Measurements from ENCODE around the gene SYNCRIP.

The SYNCRIP gene

DNA sequence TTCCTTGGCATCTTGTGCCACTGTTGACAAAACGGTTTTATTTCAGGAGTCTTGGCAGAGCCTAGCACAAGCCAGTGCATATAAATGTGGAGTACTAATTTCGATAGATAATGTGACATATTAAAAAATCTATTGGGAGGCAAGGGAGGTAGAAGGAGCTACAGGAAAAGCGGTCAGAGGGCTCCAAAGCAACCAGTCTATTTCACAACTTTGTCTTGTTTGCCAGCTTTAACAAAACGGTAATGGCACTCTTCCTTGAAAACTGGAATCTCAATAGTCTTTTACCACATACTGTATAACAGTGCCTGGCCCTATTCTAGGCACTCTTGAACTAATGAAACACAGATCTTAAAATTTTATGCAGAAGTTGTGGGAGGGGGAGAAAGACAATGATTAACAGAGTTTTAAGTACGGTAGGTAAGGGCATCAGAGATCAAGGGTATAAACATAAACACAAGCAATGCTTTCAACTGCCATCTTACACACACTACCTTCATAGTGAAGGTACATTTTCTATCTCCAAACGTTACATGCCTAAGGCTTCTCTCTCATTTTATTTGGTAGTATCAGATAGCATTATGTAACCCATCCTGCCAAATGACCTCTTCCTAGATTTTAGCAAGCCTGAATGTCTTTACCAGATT, 33.5 kb upstream of the SYNCRIP start:
- ATAC-seq = no peak

DNA sequence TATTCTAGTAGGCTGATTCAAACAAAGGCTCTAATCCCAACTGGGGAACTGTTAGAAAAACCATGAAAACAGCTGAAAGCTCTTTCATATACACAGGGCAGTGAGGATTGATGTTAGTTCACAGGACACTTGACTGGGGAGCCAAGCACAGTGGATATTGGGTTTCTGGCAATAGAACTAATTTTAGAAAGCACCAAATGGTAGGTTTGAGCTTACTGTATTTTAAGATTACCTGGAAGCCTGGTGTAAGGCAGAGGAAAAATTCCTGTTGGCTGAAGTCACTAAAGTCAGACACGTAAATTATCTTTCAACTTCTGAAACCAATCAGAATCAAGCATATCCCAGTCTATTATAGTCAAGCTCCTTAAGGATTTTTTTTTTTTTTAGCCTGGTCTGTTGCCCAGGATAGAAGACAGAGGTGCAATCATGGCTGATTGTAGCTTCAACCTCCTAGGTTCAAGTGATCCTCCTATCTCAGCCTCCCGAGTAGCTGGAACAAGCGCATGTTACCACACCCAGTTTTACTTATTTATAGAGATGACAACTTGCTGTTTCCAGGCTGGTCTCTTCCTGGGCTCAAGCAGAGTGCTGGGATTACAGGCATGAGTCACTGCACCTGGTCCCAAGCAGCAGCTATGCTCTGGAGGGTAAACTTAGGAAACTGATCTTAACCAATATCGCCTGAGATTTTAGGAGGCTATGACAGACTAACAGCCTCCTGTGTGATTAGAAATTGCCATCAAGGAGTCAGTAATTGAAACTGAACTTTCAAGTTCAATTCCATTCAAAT, 32.5 kb upstream of the SYNCRIP start:
- no peak for ATAC-seq
- TF ChIP-seq ISL1 (CRISPR knock-in tag; IDR thresholded peaks at IDR 0.05) = no peak
- no peak for TF ChIP-seq ZC3H10 (CRISPR knock-in tag; IDR thresholded peaks at IDR 0.05)

More for the DNA sequence above, 33.5 kb upstream of the SYNCRIP start:
- TF ChIP-seq ZFP30 (CRISPR knock-in tag; IDR thresholded peaks at IDR 0.05) (no peak), ZNF565 (CRISPR knock-in tag; conservative IDR thresholded peaks at IDR 0.05; ENCODE audit: low read depth) (no peak)
- TF ChIP-seq, protein P1, sequence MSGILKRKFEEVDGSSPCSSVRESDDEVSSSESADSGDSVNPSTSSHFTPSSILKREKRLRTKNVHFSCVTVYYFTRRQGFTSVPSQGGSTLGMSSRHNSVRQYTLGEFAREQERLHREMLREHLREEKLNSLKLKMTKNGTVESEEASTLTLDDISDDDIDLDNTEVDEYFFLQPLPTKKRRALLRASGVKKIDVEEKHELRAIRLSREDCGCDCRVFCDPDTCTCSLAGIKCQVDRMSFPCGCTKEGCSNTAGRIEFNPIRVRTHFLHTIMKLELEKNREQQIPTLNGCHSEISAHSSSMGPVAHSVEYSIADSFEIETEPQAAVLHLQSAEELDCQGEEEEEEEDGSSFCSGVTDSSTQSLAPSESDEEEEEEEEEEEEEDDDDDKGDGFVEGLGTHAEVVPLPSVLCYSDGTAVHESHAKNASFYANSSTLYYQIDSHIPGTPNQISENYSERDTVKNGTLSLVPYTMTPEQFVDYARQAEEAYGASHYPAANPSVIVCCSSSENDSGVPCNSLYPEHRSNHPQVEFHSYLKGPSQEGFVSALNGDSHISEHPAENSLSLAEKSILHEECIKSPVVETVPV (CRISPR knock-in tag; IDR thresholded peaks at IDR 0.05) = no peak
- TF ChIP-seq, protein P2, sequence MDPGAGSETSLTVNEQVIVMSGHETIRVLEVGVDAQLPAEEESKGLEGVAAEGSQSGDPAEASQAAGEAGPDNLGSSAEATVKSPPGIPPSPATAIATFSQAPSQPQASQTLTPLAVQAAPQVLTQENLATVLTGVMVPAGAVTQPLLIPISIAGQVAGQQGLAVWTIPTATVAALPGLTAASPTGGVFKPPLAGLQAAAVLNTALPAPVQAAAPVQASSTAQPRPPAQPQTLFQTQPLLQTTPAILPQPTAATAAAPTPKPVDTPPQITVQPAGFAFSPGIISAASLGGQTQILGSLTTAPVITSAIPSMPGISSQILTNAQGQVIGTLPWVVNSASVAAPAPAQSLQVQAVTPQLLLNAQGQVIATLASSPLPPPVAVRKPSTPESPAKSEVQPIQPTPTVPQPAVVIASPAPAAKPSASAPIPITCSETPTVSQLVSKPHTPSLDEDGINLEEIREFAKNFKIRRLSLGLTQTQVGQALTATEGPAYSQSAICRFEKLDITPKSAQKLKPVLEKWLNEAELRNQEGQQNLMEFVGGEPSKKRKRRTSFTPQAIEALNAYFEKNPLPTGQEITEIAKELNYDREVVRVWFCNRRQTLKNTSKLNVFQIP (CRISPR knock-in tag; IDR thresholded peaks at IDR 0.05; ENCODE audit: borderline replicate concordance, low read depth) = no peak
- TF ChIP-seq, protein P3, sequence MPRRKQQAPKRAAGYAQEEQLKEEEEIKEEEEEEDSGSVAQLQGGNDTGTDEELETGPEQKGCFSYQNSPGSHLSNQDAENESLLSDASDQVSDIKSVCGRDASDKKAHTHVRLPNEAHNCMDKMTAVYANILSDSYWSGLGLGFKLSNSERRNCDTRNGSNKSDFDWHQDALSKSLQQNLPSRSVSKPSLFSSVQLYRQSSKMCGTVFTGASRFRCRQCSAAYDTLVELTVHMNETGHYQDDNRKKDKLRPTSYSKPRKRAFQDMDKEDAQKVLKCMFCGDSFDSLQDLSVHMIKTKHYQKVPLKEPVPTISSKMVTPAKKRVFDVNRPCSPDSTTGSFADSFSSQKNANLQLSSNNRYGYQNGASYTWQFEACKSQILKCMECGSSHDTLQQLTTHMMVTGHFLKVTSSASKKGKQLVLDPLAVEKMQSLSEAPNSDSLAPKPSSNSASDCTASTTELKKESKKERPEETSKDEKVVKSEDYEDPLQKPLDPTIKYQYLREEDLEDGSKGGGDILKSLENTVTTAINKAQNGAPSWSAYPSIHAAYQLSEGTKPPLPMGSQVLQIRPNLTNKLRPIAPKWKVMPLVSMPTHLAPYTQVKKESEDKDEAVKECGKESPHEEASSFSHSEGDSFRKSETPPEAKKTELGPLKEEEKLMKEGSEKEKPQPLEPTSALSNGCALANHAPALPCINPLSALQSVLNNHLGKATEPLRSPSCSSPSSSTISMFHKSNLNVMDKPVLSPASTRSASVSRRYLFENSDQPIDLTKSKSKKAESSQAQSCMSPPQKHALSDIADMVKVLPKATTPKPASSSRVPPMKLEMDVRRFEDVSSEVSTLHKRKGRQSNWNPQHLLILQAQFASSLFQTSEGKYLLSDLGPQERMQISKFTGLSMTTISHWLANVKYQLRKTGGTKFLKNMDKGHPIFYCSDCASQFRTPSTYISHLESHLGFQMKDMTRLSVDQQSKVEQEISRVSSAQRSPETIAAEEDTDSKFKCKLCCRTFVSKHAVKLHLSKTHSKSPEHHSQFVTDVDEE (CRISPR knock-in tag; IDR thresholded peaks at IDR 0.05) = no peak
- TF ChIP-seq, protein P4, sequence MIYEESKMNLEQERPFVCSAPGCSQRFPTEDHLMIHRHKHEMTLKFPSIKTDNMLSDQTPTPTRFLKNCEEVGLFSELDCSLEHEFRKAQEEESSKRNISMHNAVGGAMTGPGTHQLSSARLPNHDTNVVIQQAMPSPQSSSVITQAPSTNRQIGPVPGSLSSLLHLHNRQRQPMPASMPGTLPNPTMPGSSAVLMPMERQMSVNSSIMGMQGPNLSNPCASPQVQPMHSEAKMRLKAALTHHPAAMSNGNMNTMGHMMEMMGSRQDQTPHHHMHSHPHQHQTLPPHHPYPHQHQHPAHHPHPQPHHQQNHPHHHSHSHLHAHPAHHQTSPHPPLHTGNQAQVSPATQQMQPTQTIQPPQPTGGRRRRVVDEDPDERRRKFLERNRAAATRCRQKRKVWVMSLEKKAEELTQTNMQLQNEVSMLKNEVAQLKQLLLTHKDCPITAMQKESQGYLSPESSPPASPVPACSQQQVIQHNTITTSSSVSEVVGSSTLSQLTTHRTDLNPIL (CRISPR knock-in tag; IDR thresholded peaks at IDR 0.05; ENCODE audit: low read depth) = no peak

DNA sequence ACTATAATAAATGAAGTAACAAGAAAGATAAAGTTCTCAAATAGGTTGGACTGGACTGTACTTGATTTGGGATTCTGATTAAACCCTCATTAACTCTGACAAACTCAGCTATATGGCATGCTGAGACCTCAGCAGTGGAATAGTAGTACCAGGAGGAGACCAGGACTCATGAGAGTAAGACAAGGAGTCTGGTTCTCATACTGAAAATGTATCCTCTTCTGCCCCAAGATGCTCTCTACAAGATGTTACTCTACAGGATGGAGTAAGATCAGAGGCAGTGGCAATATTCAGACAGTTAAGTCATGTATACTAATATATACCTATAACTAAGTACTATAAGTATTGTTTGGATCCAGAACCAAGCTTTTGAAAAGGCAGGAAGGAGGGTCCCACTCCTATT, 31.9 kb upstream of the SYNCRIP start:
- no peak for TF ChIP-seq ESRRG (CRISPR knock-in tag; IDR thresholded peaks at IDR 0.05)
- no peak for TF ChIP-seq RARB (CRISPR knock-in tag; IDR thresholded peaks at IDR 0.05)
- no peak for TF ChIP-seq ZNF70 (CRISPR knock-in tag; IDR thresholded peaks at IDR 0.05)
- TF ChIP-seq BACH2 (CRISPR knock-in tag; IDR thresholded peaks at IDR 0.05; ENCODE audit: borderline replicate concordance) = no peak
- no peak for TF ChIP-seq ISL1 (CRISPR knock-in tag; IDR thresholded peaks at IDR 0.05)
- TF ChIP-seq SNAI2 (CRISPR knock-in tag; IDR thresholded peaks at IDR 0.05) = no peak
- TF ChIP-seq, protein P3 (CRISPR knock-in tag; IDR thresholded peaks at IDR 0.05) = no peak
- no peak for TF ChIP-seq ARNTL (CRISPR knock-in tag; IDR thresholded peaks at IDR 0.05; ENCODE audit: borderline replicate concordance, low read depth)
- no peak for TF ChIP-seq ZFP30 (CRISPR knock-in tag; IDR thresholded peaks at IDR 0.05)
- TF ChIP-seq, protein P4 (CRISPR knock-in tag; IDR thresholded peaks at IDR 0.05; ENCODE audit: low read depth) = no peak
- TF ChIP-seq OSR1 (CRISPR knock-in tag; IDR thresholded peaks at IDR 0.05) = no peak
- TF ChIP-seq GLIS3 (CRISPR knock-in tag; IDR thresholded peaks at IDR 0.05) = no peak
- TF ChIP-seq, protein P5, sequence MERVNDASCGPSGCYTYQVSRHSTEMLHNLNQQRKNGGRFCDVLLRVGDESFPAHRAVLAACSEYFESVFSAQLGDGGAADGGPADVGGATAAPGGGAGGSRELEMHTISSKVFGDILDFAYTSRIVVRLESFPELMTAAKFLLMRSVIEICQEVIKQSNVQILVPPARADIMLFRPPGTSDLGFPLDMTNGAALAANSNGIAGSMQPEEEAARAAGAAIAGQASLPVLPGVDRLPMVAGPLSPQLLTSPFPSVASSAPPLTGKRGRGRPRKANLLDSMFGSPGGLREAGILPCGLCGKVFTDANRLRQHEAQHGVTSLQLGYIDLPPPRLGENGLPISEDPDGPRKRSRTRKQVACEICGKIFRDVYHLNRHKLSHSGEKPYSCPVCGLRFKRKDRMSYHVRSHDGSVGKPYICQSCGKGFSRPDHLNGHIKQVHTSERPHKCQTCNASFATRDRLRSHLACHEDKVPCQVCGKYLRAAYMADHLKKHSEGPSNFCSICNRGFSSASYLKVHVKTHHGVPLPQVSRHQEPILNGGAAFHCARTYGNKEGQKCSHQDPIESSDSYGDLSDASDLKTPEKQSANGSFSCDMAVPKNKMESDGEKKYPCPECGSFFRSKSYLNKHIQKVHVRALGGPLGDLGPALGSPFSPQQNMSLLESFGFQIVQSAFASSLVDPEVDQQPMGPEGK (CRISPR knock-in tag; IDR thresholded peaks at IDR 0.05; ENCODE audit: borderline replicate concordance) = no peak
- no peak for TF ChIP-seq ZNF8 (CRISPR knock-in tag; IDR thresholded peaks at IDR 0.05)
- no peak for TF ChIP-seq ZC3H10 (CRISPR knock-in tag; IDR thresholded peaks at IDR 0.05)
- TF ChIP-seq ZNF565 (CRISPR knock-in tag; conservative IDR thresholded peaks at IDR 0.05; ENCODE audit: low read depth) = no peak
- TF ChIP-seq CSDC2 (CRISPR knock-in tag; IDR thresholded peaks at IDR 0.05) = no peak
- TF ChIP-seq, protein P1 (CRISPR knock-in tag; IDR thresholded peaks at IDR 0.05) = no peak
- no peak for TF ChIP-seq ZFP3 (CRISPR knock-in tag; IDR thresholded peaks at IDR 0.05)
- ATAC-seq = no peak

Measured in SK-N-SH treated with all-trans-retinoic acid at 6 μM for 48 hours (cell line).